AG08395 (cell line): ENCODE results near the gene ADPRHL1.
A peak's percentile ranks its signal among the peaks of the same experiment; 100 is the strongest.

Experiments
- DNase-seq: peaks from one replicate; pipeline ENCODE4 v3.0.0; 2012; ENCODE audit warnings: mixed read lengths, low spot score

Gene ADPRHL1

DNA sequence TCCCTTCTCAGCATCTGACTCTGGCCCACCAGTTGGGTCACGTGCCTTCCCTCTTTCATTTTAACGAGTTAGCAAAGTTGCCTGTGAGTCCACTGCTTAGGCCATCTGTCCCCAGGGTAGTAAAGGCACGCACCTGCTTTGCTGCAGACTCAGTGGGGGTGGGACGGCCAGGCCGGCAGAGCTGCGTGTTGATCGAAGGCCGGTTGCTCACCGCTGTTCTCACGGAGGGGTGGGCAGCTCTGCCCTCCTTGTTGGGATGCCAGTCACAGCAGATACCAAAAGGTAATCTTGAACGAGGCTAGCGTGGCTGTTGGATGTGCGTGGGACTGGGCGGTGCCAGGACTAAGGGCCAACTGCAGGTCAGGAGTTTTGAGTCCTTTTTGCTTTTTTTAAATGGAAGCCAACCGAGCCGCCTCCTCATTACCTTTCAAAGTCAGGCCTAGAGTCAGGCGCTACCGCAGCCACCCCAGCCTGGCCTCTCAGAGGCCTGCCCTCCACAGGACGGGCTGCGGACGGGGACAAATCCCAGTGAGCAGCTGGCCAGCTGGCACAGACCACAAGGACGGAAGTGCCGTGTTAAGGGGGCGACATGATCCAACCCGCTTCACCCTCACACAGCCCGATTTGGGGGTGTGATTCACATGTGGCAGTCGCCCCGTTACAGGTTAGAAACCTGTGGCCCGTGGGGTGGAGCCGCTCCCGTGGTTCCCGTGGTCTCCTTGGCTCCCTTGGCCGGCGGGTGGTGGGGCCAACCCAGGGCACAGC is 20.6 kb downstream of the ADPRHL1 start:
- DNase-seq = no peak

DNA sequence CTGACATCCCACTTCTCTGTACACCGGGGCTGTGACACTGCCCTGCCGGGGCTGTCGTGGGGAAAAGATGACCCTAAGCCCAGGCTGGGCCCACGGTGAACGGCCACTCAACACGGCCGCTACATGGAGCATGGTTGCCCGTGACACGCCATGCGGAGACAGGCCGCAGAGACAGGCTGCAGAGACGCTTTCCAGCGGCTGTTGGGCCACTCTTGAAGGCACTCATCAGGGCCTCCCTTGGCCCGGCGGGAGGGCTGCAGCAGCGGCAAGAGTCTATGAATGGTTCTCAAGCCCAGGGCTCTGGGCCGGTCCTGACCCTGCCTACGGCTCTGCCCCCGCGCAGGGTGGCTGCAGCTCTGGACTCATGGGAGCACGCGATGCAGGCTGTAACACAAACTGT is 22.1 kb downstream of the ADPRHL1 start:
- DNase-seq = no peak

DNA sequence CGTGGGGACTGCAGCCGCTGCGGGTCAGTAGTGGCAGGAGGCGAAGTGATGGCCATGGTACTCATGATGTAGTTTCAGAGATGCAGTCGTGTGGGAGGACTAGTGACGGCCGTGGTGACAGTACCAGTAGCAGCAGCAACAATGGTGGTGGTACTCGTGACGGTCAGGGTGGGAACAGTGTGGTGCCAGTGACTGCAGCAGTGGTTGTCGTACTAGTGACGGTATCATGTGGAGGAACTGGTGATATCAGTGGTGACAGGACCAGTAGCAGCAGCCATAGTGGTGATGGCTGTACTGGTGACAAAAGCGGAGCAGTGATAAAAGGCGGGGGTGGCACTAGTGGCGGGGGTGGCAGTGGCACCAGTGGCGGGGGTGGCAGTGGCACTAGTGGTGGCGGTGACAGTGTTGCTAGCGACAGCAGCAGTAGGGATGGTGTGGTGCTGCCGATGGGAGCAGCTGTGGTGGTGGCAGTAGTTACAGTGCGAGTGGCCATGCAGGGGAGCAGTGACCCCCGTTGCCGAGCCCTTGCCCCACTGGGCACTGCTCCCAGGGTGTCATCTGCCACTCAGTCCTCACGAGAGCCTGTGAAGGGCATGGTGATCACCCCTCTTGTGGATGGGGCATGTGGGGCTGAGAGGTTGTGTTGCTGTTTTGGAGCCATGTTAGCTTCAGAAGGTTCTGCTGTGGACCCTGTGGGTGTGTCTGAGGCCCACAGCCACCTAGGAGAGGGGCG is 22.7 kb downstream of the ADPRHL1 start:
- no peak for DNase-seq

DNA sequence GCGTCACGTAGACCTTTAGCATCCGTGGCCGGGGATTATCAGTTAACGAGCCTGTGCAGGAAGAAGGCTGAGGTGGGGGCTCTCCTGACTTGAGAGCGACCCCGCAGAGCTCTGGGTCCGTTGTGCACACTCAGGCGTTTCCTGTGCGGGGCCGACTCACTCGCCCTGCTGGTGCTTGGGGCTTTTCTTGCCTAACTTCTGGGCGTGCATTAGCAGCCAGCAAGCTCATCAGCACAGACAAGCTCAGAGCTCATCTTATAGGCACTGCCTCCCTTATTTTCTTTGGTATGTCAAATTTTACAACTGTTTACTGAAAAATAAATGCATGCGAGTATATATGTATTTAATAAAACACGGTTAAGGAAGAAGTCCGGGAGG is 23.7 kb downstream of the ADPRHL1 start:
- no peak for DNase-seq

DNA sequence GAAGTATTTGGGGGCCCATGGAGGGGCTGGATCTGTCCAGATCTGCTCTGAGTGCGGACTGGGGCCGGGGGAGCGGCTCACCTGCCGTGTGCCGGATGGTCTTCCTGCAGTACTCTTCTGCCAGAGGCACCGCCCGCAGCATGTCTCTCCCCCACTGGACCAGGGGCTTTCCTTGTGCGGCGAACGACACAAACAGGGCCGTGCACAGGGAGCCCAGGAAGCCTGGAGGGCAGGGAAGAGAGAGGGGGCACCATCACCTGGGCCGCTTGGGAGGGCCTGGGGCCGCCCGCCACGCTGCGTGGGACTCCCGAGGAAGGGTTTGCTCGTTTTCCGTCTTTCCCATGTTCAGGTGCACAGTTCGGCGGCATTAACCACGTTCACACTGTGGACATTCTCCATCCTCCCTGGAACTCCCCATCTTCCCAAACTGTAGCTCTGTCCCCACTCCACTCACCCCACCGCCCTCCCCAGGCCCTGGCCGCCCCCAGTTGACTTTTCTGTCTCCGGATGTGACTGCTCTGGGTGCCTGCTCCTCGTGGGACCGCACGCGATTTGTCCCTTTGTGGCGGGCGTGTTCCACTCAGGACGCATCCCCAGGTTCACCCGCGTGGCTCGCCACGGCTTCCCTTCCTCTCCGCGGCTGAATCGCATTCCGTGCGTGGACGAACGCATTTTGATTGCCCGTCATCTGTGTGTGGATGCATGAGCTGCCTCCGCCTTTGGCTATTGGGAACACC is 24.2 kb downstream of the ADPRHL1 start:
- no peak for DNase-seq

GRCh38 chr13:113428469-113428865 is 24.8 kb downstream of the ADPRHL1 start:
- DNase-seq = no peak

- peak; percentile 26 for DNase-seq
These were observed 25.5 kb downstream of the ADPRHL1 start for GRCh38 chr13:113427562-113428468.

GRCh38 chr13:113426591-113426986 is 26.7 kb downstream of the ADPRHL1 start:
- DNase-seq = no peak

DNA sequence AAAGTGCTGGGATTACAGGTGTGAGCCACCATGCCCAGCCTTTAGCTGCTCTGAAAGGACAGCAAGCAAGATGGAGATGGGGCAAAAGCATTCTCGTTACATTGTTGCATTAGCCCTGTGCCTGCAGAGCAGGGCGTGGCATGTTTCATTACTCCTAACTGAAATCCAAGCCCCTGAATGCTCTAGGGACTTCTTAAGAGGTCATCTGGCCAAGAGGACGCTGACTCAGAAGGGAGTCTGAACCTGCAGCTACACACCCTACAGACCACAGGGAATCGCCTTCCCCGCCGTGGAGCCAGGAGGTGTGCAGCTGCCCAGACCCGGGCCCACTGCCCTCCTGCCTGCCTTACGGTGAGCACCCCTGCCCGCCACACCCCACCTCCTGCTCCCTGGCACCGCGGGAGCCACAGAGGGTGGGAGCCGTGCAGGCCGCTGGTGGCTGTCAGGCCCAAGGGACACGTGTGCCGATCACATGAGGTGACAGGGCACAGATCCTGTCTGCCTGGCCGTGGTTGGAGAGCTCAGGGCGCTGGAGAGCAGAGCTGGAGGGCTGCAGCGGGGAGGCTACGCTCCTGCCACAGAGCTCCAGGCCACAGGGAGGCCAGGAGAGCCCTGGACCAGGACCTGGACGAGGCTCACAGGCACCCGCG is 27.2 kb downstream of the ADPRHL1 start:
- no peak for DNase-seq

- DNase-seq = no peak
These were observed 29.6 kb downstream of the ADPRHL1 start for GRCh38 chr13:113423520-113424163.

DNA sequence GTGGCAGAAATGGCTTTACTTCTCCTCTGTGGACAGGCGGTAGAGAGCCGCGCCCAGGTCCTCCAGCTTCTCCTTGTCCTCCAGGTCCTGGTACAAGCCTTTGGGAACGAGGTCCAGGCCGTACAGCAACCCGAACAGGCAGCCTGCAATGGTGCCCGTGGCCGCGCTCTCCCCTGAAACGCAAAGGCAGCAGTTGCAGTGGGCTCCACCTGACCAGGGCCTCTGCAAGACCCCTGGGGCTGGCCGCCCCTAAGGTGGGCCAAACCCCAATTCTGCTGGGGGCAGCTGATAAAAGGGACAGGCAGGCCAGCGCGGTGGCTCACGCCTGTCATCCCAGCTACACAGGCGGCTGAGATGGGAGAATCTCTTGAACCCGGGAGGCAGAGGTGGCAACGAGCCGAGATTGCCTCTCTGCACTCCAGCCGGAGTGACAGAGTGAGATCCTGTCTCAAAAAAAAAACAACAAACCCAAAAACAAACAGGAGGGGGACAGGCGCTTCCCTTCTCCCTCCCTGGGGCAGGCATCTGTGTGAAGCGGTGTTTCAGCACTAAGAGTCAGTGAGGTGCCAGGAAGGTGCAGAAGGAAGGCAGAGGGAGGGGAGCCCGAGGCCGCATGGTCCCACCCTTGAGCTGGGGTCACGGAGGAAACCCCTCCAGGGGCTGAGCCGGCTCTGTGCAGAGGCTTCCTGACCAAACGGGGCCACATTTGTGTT is 30.3 kb downstream of the ADPRHL1 start:
- DNase-seq = no peak

DNA sequence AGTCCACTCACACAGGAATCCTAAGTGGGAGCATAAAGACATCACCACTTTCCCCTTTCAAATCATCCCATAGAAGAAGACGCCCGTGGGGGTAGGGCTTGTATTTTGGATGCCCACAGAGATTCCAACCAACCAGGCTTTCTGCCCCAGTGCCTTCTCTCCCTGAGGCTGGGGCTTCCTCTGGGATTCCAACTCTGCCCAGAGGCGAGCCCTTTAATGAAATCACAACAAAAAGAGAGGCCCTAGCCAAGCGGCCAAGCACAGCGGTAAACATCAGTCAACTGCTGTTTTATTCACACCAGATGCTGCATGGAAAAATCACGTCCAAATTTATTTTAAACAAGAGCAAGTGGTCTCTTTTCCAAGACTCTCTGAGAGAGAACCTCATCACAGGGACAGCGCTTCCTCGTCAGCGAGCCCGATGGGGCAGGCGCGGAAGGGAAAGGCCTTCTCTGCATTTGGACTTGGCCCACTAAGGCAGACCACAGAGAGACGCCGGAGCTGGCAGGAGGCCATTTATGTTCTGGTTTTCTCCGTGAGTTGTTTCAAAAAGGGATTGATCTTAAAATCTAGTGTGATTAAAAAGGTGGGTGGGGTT is 31.5 kb downstream of the ADPRHL1 start:
- DNase-seq = peak; percentile 55

DNA sequence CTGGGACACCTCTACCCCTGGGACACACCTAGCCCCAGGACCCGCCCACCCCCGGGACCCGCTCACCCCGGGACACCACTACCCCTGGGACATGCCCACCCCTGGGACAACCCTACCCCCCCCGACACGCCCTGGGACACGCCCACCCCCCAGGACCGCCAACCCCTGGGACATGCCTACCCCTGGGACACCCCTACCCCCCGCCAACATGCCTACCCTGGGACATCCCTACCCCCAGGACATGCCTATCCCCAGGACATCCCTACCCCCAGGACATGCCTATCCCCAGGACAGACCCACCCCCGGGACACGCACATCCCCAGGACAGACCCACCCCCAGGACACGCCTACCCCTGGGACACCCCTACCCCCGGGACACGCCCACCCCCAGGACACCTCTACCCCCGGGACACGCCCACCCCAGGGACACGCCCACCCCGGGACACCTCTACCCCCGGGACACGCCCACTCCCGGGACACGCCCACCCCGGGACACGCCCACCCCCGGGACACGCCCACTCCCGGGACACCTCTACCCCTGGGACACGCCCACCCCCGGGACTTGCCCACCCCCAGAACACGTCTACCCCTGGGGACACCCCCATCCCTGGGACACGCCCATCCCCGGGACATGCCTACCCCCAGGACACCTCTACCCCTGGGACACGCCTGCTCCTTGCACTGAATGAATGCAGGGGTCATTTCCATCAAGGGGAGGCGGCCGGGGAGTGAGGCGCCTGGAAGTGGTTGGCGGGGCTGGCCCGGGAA is 32.3 kb downstream of the ADPRHL1 start:
- DNase-seq = peak; percentile 14

DNA sequence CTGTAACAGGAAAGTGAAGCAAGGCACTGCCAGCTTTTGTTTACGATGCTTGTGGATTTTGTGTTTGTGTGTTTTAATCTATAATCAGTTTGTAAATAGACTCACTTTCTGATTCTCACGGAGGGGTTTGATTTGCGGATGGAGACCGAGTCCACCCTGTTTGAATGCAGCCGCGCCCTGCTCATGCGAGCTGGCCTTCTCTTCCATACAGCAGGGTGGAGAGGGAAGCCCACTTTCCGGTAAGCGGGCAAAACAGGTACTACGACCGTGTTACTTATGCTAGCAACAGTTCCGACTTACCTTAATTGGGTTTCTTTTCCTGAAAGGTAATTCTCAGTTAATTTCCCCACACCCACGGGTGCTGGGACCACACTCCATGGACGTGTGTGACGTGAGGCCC is 33.1 kb downstream of the ADPRHL1 start:
- DNase-seq = no peak

- no peak for DNase-seq
These were observed 33.6 kb downstream of the ADPRHL1 start for GRCh38 chr13:113419531-113420193.

DNA sequence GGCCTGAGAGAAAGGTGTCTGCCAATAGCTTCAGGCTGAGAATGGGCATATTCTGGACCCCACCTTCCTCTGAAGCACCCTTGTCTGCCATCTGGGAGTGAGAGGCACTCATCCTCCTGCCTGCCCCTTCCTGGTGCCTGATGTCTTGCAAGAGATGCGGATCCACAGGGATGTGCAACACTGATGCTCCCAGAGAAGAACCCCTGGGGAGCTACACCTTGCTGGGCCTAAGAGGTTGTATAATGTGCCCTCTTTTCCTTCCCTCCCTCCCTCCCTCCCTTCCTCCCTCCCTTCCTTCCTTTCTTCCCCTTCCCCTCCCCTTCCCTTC is 34.6 kb downstream of the ADPRHL1 start:
- no peak for DNase-seq

DNA sequence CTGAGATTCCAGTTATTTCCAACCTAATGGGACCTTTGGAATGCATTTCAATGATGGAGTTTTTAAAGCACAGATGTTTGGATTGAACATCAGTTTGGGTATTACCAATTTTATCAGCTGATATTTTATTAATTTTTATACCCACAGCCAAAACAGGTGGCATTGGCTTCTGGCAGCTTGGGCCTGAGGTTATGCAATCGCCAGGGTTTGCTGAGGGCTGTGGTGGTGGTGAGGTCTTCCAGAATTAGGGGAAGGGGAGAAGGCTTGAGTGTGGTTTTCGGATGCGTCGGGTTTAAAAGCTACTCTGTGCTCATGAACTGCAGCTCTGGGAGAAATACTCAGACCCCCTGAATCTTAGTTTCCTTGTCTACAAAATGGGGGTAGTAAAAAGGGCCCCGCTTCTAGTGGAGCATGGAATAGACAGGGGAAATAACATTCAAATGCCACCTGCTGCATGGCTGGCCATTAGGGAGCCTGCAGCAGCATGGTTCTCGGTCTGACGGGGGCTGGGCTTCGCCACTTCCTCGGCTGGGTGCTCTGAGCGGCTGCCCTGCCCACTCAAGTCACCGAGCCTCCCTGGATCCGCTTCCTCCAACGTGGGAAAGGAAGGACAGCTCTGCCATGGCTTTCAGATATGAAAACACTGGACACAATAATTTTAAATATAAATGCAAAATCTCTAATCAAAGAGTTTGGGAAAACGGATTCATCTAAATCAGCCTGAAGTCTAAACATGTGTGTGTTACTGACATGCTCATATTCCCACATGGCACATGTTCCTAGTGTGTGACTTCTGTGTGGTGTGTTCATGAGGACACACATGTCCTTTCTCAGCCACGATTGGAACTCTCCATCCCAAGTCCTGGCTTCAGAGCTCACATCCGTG is 35.2 kb downstream of the ADPRHL1 start:
- DNase-seq = no peak
